GM19025 (cell line): Measurements from ENCODE around the gene SEMA4C.

Experiments
- ATAC-seq: cut with Tn5 transposase; IDR thresholded peaks from one replicate; pipeline ENCODE4 v1.9.1; 2021; ENCODE audit warnings: mild to moderate bottlenecking, low read depth, moderate library complexity; ENCODE audit not compliant: unreplicated experiment

SEMA4C gene

GRCh38 chr2:96848264-96848663 is 21.6 kb downstream of the SEMA4C start:
- ATAC-seq = no peak

- no peak for ATAC-seq
Measured at GRCh38 chr2:96847586-96847985, 22.3 kb downstream of the SEMA4C start.

DNA sequence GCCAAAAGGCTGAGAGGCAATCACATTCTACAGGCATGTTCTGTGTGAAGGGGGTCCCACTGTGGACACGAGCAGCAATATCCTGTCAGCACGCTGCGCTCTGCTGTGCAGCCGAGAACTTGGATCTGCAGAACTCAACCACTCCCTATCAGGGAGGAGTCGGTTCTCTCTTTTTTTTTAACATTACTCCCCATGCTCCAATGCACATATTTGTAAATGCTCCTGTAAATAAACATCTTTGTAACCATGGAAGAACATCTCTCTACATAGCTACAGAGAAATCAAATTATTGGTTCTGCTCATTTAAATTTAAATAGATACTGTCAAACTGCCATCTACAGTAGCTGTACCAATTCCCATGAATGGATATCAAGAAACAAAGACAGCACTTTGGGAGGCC is 23.1 kb downstream of the SEMA4C start:
- ATAC-seq = no peak

DNA sequence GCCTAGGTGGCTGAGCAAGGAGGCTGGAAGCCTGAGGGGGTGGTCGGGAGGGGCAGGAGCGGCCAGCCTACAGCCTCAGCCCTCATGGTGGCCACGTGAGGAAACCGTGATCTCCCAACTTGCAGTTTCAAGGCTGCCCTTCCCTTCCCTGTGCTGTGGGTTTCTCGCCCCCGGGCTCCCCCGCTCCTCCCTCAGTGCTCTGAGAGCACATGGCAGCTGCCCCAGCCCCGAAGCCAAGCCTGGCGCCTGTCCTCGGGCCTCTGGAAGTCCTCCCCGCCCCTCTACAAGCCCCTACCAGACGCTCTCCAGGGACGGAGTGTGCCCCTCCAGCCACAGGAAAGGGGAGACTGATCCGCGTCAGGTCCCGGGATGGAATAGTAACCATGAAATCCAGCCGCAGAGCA is 25.5 kb downstream of the SEMA4C start:
- ATAC-seq = no peak

DNA sequence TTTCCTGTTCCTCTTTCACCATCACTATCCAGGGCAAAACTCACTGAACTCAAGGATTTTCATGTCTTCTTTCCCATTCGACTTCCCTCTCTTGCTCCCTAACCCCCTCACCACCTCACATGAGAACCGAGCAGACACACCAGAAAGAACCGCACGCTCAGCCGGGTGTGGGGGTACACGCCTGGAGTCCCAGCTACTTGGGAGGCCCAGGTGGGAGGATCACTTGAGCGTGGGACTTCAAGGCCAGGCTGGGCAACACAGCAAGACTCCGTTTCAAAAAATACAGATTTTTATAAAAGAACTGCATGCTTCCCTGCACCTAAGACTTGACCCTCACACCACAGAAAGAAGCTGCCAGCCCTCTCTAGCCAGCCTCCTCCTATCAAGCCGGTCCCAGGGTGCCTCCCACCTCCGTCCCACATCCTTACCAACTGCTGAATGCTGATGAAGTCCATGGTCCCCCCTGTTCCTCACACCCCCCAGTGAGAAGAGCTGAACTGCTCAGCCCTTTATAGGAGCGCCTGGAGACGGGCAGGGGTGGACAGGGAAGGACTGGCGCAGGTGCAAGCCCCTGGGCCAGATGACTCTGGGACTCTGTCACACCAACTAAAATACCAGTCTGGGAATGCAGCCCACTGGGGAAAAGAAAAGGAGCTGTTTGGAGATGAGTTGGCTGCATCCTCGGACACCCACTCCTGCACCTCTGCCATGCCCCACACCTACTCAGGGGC is 26.2 kb downstream of the SEMA4C start, which contains the start of gene ANKRD23:
ANKRD23 (minus strand) TSS at position 484 of the 731 bp plus-strand sequence; CDS start at position 455, 29 bp downstream.
- no peak for ATAC-seq

DNA sequence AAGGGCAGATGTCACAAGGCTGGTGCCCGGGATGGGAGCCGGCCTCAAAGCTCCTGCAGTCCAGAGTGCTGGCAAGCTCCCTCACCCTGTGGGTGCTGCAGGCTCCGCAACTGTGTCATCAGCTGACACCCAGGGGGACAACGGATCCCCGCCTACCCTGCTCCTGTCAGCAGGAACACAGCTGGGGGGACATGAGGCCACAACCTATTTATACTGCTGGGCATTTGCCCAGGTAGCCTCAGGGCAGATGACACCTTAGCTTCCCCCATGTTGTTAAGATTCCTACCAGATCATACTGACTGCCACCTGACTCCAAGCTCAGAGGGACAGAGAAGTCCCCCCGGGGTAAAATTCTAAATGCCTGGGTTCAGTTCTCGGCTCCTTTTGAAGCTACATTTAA is 27.3 kb downstream of the SEMA4C start:
- ATAC-seq = no peak

DNA sequence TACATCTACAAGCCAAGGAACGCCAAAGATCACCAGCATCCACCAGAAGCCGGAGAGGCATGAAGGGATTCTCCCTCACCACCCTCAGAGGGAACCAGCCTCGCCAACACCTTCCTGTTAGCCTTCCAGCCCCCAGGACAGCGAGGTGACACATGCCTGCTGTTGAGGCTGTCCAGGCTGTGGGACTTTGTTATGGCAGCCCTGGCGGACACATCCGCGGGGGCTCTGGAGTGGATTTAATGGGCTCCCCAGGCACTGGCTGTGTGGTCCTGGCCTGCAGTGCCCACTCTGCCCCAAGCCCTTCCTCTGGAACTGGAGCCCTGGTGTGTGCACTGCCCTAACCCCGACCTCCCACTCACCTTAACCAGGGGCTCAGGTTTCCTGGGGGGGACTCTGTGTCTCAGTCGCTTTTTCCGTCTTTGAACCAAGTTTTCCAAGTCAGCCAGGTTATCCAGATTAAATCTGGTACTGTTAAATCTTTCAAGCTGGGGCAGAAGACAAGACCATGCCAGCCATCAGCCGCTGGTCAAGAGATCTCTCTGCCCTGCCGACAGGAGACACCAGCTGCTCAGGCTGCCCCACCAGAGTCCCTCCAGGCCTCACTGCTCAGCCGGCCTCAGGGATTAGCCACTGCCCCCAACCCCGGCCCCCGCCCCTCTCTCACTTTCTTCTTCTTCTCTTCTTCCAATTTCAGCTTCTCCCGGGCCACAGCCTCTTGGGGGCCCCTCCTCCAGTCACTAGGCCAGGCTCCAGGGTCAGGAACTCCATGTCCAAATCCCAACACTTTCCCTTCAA is 28.0 kb downstream of the SEMA4C start:
- no peak for ATAC-seq

GRCh38 chr2:96839875-96840850 is 29.7 kb downstream of the SEMA4C start:
- ATAC-seq = no peak

DNA sequence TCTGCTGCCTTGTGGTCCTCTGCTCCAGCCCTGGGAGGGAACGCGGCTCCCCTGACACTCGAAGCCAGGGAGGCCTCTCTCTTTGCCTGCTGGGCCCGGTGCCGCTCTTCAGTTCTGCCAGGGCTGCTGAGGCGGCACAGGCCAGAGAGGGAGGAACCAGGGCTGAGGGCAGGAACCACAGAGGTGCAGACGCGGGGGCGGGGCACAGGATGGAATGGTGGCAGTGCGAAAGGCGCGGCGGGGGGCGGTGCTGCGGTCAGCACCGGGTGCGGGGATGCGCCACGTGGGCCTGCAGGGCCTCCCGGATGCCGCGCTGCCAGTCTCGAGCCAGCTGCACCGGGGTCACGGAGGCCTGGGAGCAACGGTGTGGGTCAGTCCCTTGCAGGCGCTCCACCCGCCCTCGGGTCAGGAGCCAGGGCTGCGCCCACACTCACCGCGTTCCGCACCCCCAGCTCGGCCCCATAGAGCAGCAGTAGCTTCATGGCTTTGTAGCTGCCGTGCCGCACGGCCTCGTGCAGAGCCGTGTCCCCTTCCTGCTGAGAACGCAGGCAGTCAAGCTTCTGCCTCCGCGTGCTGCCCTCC is 30.5 kb downstream of the SEMA4C start:
- ATAC-seq = peak; percentile 79

DNA sequence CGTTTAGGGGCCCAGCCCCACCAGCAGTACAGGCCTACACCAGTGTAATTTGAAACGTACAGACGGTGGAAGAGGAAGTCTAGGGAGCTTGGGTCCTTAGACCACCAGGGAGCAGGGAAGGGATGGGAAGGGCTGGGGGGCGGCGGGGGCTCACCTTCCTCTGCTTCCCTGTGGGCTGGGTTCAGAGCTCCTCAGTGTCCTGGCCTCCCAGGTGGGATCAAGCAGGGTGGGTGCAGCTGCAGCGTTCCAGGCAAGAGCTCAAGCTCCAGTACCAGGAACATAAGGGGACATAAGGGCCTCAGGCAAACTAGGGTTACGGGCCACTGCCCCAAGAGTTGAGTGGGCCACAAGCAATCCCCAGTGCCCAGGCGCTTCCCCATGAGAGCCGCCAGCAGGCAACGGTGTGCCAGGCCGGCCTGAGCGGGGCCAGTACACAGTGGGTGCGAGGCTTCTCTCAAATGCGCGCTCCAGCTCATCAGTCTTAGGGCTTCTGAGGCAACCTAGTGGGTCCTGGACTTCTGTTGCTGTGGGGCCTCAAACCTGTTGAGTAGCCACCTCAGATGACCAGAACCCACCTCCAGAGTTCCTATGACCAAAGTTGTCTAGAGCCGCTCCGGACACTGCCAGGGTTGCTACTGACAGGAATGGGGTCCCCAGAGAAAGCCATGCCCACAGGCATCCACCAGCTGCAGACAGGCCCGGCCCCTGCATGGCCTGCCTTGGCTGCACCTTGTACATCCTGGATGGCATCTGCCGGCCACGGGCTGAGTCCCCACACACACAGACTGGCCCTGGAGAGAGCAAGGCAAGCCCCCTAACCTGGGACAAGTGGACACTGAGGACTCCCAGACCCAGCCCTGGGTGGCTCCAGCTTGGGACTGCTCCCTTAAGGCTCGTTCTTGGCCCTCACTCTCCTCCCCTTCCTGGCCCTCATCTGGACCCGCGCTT is 31.3 kb downstream of the SEMA4C start:
- no peak for ATAC-seq

DNA sequence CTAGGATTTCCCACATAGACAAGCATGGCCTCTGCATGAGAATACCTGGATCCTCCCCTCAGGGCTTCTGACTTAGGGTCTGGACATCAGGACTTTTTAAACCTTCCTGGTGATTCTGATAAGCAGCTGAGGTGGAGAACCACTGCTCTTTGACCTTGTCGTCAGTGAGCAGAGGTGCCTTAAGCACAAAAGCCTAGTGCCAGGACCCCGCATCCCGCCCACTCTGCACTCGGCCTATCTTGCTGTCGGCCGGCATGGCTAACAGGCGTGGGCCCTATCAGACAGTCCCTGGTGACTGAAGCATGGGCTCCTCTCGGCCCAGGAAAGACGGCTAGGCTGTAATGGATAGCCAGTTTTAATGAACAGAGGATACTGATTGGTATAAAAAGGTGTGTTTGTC is 32.3 kb downstream of the SEMA4C start:
- ATAC-seq = no peak

DNA sequence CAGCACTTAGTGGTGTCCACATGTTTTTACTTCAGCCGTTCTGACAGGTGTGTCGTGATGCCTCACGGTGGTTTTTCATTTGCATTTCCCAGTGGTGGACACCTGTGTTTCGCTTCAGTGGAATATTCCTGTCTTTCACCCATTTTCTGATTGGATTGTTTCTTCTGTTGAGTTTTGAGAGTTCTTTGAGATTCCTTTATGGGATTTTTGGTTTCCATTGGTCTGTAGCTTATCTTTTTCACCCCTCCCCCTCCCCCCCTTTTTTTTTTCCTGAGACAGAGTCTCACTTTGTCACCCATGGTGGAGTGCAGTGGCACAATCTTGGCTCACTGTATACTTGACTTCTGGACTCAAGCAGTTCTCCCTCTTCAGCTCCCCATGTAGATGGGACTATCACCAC is 34.0 kb downstream of the SEMA4C start:
- ATAC-seq = no peak

GRCh38 chr2:96832754-96833507 is 36.9 kb downstream of the SEMA4C start:
- no peak for ATAC-seq

- ATAC-seq = no peak
Measured at GRCh38 chr2:96832408-96832753, 37.5 kb downstream of the SEMA4C start.

GRCh38 chr2:96831679-96832078 is 38.2 kb downstream of the SEMA4C start:
- no peak for ATAC-seq

DNA sequence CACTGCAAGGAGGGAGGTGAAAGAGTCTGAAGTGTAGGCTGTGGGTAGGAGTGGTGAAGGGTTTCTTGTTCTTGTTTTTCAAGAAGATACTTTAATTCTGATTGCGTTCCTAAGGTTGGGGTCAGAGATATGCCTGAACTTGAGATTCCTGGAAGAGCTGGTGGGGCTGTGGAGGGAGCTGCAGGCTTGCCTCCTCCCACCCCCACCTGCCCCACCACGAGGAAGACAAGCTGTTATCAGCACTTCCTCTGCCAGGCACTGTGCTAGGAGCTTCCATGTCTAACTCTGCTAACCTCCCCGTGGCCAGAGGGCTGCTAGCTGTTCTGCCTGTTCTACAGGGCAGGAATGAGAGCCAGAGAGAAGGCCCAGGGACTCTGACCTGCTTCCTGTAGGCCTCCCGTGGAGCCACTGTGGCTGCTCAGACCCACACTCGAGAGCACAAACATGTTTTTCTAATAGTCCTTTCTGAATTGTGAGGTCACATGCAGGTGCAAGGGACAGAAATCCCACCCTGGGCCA is 39.8 kb downstream of the SEMA4C start:
- ATAC-seq = no peak

DNA sequence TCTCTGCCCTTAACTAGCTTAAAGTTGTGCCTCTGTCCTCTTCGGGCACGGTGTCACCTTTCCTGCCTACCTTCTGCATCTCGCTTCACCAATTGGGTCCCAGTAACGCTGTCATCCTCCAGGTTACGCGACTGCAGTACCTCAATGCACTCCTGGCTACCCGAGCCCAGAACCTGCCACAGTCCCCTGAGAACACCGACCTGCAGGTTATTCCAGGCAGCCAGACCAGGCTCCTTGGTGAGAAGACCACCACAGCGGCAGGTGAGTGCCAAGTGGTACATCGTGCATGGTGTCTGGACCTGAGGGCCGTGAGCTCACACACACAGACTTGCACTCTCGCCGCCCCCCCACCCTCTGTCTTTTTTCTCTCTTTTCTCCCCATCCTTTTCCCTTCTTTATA is 41.0 kb downstream of the SEMA4C start:
- ATAC-seq = no peak

- ATAC-seq = no peak
Measured at GRCh38 chr2:96828436-96828835, 41.4 kb downstream of the SEMA4C start.
